Lower lobe of right lung (tissue), 2 donors: ENCODE results near the gene INHA. TPM values are rescaled to one million over a fixed set of nuclear protein-coding genes. Genes with fewer than 3 reads are reported as not detected.

Source experiments
- ATAC-seq, 2 donors: fragments of 200-7000 bp; cut with Tn5 transposase; one replicate each; pipeline ENCODE4 v1.9.1; 2020 to 2022; ENCODE audit warnings: mild to moderate bottlenecking in 2 of 2, moderate library complexity in 2 of 2
- DNase-seq: peaks from one replicate; pipeline ENCODE4 v3.0.0-alpha.2; 2020
- H3K27ac ChIP-seq: fragments of 200-600 bp; one replicate; pipeline ENCODE4 v1.8.0; 2022
- H3K27me3 ChIP-seq: fragments of 200-600 bp; one replicate; pipeline ENCODE4 v1.8.0; 2022; ENCODE audit warnings: low read depth
- H3K36me3 ChIP-seq: fragments of 200-600 bp; one replicate; pipeline ENCODE4 v1.8.0; 2022; ENCODE audit warnings: mild to moderate bottlenecking
- H3K4me1 ChIP-seq: fragments of 200-600 bp; one replicate; pipeline ENCODE4 v1.8.0; 2022
- H3K4me3 ChIP-seq: fragments of 200-600 bp; one replicate; pipeline ENCODE4 v1.8.0; 2022; ENCODE audit warnings: mild to moderate bottlenecking
- H3K9me3 ChIP-seq: fragments of 200-600 bp; one replicate; pipeline ENCODE4 v1.8.0; 2022
- intact Hi-C: fragments of 100-400 bp; cut with DNase I; formaldehyde crosslinking; loops from one replicate; pipeline ENCODE4 v1.11.0; 2022
- total RNA-seq: library from RNA; stranded (reverse); fragmentation: NEBNext Ultra II Directional; extraction: Animal tissue kit (Norgen Biotek cat#: 25700); gene quantifications from one replicate; pipeline ENCODE4 v1.2.1, GENCODE V29; 2021
- TF ChIP-seq, protein P1 (sequence below): fragments of 200-600 bp; IDR thresholded peaks from one replicate; pipeline ENCODE4 v1.8.0; 2022; ENCODE audit warnings: antibody characterized with exemption, mild to moderate bottlenecking
- donor health status: DM: no; HTN: yes; CAD: no; lungs with severe emphysema.

INHA gene
- total RNA-seq, 1 donor from 2014 or later = not detected

DNA sequence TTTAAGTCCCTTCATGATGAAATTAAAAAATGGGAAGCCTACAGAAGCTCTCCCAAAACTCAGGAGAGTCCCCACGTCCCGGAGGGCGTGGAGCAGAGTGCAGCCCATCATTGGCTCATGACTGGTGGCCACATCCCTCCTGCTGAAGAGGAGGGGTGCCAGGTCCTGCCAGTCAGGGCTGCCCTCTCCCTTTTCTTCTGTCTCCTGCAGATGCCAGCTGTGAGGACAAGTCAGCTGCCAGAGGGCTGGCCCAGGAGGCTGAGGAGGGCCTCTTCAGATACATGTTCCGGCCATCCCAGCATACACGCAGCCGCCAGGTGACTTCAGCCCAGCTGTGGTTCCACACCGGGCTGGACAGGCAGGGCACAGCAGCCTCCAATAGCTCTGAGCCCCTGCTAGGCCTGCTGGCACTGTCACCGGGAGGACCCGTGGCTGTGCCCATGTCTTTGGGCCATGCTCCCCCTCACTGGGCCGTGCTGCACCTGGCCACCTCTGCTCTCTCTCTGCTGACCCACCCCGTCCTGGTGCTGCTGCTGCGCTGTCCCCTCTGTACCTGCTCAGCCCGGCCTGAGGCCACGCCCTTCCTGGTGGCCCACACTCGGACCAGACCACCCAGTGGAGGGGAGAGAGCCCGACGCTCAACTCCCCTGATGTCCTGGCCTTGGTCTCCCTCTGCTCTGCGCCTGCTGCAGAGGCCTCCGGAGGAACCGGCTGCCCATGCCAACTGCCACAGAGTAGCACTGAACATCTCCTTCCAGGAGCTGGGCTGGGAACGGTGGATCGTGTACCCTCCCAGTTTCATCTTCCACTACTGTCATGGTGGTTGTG, 2.6 kb downstream of the INHA start:
- H3K9me3 ChIP-seq = no peaks in the 10 kb centered on the region
- DNase-seq = no peak
- no peak overlapping the region for H3K27ac ChIP-seq
- intact Hi-C loops = no loop called here
- H3K36me3 ChIP-seq = no peaks in the 10 kb centered on the region
- ATAC-seq = no peak
- TF ChIP-seq, protein P1, sequence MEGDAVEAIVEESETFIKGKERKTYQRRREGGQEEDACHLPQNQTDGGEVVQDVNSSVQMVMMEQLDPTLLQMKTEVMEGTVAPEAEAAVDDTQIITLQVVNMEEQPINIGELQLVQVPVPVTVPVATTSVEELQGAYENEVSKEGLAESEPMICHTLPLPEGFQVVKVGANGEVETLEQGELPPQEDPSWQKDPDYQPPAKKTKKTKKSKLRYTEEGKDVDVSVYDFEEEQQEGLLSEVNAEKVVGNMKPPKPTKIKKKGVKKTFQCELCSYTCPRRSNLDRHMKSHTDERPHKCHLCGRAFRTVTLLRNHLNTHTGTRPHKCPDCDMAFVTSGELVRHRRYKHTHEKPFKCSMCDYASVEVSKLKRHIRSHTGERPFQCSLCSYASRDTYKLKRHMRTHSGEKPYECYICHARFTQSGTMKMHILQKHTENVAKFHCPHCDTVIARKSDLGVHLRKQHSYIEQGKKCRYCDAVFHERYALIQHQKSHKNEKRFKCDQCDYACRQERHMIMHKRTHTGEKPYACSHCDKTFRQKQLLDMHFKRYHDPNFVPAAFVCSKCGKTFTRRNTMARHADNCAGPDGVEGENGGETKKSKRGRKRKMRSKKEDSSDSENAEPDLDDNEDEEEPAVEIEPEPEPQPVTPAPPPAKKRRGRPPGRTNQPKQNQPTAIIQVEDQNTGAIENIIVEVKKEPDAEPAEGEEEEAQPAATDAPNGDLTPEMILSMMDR = no peak
- H3K4me1 ChIP-seq = peaks cover 7% of the 10 kb centered on the region
- no peak overlapping the region for H3K4me3 ChIP-seq
- H3K27me3 ChIP-seq = peaks cover 19% of the 10 kb centered on the region

DNA sequence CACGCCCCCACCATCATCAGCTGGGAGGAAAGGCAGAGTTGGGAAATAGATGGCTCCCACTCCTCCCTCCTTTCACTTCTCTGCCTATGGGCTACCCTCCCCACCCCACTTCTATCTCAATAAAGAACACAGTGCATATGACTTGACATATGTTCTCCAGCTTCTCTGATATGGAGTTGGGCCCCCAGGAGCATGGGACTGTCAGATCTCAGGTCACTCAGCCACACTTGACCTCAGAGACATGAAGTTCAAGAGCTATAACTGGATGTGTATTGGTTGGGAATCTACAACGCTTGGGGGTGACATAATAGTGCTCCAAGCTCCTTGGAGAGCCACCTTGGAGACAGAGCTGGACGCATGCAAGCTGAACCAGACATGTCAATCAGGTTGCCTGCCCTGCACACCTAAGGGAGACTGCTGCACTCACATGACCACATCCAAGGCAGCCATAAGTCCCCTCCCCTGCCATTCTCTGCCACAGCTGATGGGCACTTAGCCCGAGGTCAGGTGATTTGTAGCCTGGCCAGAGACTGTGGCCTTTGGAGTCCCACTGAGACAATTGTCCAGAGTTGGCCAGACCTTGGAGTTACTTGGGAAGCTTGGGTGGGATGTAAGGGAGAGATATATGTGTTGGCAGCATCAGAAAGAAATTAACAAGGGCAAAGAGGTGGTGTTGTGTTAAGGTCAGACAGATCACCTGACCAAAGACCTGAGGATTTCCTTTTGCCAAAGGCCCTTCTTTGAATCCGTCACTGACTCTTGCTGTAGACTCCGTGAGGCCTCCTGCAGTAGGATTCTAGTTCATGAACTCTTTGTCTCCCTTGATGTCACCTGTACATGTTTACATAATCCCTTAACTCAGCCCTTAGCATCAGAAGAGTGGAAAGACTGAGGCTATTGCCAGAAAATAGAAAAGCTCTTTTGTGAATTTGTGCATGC, 3.7 kb downstream of the INHA start:
- Histone ChIP-seq H3K27me3 (peaks cover 11% of the 10 kb centered on the region), H3K27ac (no peak overlapping the region), H3K4me3 (no peak overlapping the region), H3K4me1 (no peaks in the 10 kb centered on the region), H3K9me3 (no peaks in the 10 kb centered on the region), H3K36me3 (no peaks in the 10 kb centered on the region)
- DNase-seq (no peak), ATAC-seq (no peak)
- TF ChIP-seq, protein P1 = no peak
- intact Hi-C loops = no loop called here

DNA sequence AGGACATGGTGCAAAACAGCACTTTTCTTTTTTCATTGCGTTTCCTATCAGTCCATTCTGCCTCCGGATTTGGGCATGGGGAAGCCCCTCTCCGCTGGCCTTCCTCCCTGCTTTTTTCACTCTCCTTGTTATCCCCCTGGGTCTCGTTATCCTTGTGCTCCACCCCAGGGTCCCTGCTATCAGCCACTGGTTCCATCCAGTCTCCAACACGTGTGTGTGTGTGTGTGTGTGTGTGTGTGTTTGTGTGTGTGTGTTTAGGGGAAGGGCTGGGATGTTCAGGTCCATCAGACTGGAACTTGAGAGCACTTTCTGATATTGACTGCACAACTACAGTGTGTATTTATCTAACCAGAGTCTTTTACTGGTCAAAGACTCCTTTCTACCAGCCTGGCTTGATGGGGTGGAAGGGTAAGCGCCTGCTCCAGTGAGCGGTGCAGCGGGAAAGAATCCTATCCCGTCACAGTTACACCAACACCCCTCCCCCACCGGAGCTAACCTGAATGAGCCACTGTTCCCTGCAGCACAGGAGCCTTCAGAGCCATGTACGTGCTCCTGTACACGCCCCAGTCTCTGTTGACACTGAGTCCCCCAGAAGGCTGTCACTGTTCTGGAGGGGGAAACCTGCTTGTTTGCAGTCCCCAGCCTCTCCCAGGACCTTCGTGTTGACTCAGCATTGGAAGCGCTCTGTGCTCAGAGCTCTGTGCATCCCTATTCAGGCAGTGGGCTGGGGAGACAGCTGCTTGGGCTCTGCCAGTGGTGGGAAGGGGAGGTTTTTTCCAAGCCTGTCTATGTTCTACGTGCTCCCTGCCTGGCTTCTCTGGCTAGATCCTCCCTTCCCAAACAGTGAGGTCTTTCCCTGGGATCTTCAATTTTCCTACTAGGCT, 4.6 kb downstream of the INHA start:
- Histone ChIP-seq H3K9me3 (no peaks in the 10 kb centered on the region), H3K27me3 (peaks cover 11% of the 10 kb centered on the region), H3K36me3 (no peaks in the 10 kb centered on the region), H3K4me3 (no peak overlapping the region), H3K27ac (no peak overlapping the region), H3K4me1 (no peaks in the 10 kb centered on the region)
- intact Hi-C loops = no loop called here
- DNase-seq (no peak), ATAC-seq (no peak)
- TF ChIP-seq, protein P1 = no peak

DNA sequence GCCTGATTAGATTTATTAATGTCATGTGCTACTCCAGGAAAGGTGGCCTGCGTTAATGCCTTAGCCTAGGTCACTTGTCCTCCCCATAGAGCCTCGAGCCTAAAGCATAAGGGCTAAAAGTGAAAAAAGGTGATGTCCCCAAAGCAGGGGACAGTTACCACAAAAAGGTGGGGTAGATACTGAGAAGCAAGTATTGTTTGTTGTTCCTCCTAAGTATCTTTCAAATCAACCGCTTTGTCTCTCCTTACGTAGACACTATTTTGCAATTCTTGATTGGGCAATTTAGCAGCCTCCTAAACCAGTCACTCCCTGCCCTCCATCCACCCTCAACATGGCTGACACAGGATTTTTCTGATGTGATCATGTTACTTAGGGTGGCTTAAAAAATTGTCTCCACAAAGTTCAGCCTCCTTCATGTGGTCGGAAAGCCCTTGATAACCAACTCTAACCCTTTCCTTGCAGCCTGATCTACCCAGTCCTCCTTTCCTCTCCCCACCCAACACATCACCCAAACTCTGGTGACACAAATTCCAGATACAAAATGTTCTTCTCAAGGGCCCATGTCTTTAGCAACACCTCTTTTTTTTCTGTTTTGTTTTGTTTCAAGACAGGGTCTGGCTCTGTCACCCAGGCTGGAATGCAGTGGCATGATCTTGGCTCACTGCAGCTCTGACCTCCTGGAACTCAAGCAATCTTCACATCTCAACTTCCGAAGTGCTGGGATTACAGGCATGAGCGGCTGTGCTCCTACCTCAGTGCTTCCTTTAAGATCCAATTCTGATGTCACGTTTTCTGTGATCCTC, 6.9 kb downstream of the INHA start:
- Histone ChIP-seq H3K36me3 (no peaks in the 10 kb centered on the region), H3K9me3 (no peaks in the 10 kb centered on the region), H3K27ac (peak overlapping the region; percentile 19), H3K4me1 (no peaks in the 10 kb centered on the region), H3K4me3 (no peak overlapping the region), H3K27me3 (peaks cover 5% of the 10 kb centered on the region)
- intact Hi-C loops = no loop called here
- ATAC-seq (peak; percentile 67 to 70), DNase-seq (no peak)
- TF ChIP-seq, protein P1 = no peak
